Activated CD4-positive, CD25-positive, alpha-beta regulatory T cell (primary cell): Measurements from ENCODE around the gene ABHD17A.

Source experiments
- DNase-seq, 4 experiments: peaks; one replicate each; lab custom pipeline; 2025; lab: John Stamatoyannopoulos, UW

Gene ABHD17A

GRCh38 chr19:1885398-1886119 lies at the start of gene ABHD17A:
Gene ABHD17A (minus strand): TSS chr19:1885496. CDS start chr19:1881566, 3,930 bp downstream.
- DNase-seq, result peak; percentile 92 to 96 (median 93)

- DNase-seq, result no peak
These were observed 48.6 kb upstream of the ABHD17A start for GRCh38 chr19:1933942-1934341.

GRCh38 chr19:1933244-1933643 lies 47.9 kb upstream of the ABHD17A start:
- no peak for DNase-seq

- no peak for DNase-seq
These were observed 47.1 kb upstream of the ABHD17A start for GRCh38 chr19:1932395-1932794.

DNA sequence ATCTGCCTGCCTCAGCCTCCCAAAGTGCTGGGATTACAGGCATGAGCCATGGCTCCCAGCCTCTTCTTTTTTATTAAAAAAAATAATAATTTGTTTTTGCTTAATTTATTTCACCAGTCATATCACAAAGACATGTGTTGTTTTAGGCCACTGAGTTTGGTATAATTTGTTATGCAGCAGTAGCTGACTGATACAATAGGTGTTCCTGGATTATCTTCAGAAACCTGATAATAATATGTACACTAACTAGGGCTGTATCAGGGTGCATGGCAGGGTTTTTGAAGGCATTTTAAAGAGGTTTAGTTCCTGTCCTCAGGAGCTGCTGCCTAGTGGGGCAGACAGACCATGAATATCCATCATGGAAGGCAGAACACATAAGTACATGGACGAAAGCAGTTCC lies 46.1 kb upstream of the ABHD17A start:
- DNase-seq, result no peak

GRCh38 chr19:1929021-1929742 lies 43.9 kb upstream of the ABHD17A start:
- DNase-seq, result peak; percentile 59 to 73 (median 70)

DNA sequence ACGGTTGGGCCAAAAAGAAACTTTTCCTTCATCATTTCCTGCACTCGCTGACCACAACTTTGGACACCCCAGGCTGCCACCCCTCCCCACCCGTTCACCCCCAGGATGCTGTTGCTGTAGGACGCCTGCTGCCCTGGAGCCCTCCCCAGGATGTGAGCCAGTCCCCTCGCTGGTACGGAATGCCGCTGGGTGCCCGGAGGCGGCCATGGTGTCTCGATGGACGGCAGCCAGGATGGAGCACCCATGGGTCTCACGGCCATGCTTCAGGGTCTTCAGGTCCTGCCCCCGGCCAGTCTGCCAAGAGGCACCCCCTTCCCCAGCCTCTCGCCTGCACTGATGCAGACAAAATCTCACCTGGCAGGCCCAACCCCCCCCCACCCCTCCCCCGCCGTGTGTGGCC lies 40.2 kb upstream of the ABHD17A start:
- DNase-seq, result no peak

DNA sequence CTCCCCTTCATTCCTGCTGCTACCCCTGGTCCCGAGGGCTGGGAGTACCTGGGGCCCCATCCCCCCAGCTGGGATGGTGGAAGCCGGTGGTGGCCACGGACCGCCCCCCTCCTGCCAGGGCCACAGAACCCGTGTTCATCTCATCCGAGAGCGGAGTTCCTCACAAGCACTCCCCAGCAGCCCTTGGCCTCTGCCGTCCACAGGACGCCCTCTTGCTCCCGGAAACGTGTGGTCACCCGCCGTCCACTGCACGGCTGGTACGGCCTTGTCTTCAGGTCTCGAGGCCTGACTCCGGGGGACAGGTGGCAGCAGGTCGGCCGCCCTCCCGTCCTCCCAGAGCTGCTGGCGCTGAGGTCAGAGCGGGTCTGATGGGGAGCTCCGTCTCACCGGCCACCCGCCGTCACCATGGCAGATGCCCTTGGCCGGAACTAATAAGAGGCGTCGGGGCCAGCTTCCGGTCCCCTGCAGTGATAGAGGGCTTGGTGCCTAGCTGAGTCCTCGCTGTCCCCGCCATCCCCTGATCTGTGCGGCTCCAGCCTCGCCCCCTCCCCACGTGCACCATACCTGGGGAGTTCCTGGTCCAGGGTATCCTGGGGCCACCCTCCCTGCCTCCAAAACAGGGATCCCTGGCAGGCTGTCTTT lies 39.1 kb upstream of the ABHD17A start:
- DNase-seq, result no peak

GRCh38 chr19:1923319-1923718 lies 38.0 kb upstream of the ABHD17A start:
- no peak for DNase-seq

DNA sequence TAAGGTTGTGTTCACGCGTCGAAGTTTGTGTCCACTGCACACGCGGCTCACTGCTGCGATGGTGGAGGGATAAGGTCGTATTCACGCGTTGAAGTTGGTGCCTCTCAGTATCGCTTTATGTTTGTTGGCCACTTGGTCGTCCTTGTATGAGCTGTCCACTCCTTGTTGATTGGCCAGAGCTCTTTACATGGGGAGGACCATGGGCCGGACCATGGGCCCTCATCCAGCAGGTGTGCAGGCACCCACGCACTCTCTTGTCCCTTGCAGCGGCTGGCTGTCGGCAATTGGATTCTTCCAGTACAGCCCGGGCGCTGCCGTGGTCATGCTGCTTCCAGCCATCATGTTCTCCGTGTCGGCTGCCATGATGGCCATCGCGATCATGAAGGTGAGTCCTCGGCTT lies 37.5 kb upstream of the ABHD17A start:
- DNase-seq, result no peak

DNA sequence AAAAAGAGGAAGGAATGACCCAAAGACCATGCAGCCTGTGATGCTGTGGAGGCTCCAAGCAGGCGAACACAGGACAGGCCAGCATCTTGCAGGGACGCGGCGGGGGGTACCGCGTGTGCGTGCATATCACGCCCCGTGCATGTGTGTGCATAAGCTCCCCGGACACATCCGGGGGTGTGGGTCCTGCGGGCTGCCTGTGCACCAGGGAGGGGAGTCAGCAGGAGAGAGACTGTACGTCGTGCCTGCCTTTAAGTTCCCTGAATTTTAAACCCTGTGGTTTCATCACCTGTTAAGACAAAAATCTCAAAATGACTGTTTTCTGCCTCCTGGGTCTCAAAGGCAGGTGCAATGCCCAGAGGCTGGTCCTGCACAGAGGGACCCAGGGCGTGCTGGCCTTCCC lies 36.5 kb upstream of the ABHD17A start:
- no peak for DNase-seq

GRCh38 chr19:1921326-1921725 lies 36.0 kb upstream of the ABHD17A start:
- no peak for DNase-seq

DNA sequence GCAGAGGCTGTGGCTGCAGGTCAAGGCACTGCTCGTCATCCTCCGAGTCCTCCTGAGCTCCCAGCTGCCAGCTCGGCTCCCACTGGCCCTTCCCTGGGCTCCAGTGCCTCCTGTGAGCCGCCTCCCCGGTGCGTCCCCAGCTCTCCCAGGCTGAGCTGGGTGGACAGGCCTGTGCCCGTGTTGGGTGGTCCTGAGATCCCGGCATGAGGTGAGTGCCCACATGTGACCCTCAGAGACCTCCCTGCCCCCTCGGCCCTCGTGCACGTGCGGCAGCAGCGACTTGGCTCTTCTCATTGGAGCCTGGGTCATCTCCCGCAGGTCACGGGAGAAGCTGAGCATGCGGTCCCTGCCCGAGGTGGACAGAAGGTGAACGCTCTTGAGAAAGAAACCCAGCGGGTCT lies 35.3 kb upstream of the ABHD17A start:
- no peak for DNase-seq

DNA sequence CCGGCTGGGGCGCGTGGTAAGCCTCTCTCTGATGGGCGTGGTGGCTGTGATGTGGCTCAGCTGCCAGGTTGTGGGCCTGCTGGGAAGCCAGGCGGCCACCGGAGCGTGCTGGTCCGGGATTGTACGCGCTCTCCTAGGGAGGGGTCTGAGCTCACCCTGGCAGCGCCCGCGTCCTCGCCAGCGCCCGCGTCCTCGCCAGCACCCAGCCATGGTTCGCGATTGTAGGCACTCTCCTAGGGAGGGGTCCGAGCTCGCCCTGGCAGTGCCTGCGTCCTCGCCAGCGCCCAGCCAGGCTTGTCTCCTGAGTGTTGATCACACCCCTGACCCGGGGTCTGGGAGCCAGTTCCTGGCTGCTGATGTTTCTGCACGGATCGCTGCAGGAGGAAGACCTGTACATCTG lies 33.7 kb upstream of the ABHD17A start:
- DNase-seq, result no peak

GRCh38 chr19:1917926-1918325 lies 32.6 kb upstream of the ABHD17A start:
- DNase-seq, result no peak

DNA sequence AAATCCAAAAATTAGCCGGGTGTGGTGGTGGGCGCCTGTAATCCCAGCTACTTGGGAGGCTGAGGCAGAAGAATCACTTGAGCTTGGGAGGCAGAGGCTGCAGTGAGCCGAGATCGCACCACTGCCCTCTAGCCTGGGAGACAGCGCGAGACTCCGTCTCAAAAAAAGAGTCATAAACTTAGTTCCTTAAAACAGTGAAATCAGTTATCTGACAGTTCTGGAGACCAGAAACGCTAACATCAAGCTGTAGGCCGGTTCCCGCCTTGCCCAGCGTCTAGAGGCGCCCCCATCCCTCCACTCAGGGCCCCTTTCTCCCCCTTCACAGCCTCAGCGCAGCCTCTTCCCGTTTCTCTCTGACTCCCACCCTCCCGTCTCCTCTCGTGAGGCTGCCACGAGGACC lies 31.9 kb upstream of the ABHD17A start:
- DNase-seq, result no peak

DNA sequence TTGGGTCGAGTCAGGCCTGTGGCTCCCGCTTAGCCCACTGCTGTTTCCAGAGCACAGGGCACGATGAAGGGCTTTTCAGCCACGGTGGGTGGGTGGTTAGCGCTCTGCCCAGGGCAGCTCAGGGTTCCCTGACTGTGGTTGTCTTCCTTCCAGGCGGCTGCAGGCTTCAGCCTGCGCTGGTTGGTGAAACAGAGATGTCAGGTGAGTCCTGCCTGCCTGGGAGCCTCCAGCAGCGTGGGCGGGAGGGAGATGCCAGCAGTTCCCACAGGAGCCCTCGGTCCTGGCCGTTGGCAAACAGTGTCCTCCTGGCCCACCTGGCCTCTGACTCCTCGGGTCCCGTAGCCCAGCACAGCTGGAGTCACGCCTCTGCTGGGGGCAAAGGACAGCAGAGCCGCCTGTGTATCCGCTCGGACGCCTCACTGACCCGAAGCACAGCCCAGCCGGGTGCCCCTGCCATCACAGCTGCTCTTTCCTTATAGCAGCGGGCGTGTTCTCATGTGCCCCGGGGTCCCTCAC lies 29.6 kb upstream of the ABHD17A start:
- no peak for DNase-seq

DNA sequence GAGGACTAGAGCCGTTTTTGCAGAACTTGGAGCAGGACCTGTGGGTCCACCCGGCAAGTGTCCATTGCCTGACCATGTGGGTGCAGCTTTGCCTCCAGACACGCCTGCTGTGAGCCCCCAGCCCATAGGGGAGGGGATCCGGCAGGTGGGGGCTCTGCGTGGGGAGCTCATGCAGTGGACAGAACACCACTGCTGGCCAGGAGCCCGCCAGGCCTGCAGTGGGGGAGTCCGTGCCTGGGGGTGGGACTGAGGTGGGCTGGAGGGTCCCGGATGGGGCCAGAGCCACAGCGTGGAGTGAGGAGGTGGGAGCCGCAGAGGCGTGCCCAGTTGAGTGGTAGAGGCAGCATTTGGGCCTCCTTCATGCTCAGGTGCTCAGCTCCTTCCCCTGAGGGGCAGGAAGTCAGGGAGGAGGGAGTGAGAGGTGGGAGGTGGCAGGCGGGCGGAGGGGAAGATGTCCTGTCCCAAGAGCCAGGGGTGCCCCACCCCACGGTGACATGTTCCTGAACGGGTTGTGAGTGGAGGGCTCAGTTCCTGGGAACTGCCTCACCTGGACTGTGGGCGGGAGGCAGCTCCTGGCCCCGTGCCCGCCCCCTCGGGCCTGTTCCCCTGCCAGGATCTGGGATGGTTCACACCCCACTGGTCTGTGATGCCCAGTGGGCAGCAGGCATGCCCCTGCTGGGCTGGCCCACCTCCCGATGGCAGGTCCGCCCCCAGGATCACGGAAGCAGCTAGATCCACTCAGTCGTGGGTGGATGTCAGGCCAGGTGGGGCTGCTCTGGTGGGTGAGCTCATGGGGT lies 28.7 kb upstream of the ABHD17A start:
- no peak for DNase-seq

- DNase-seq, result no peak
These were observed 27.6 kb upstream of the ABHD17A start for GRCh38 chr19:1912760-1913505.

- no peak for DNase-seq
These were observed 26.7 kb upstream of the ABHD17A start for GRCh38 chr19:1911995-1912394.

DNA sequence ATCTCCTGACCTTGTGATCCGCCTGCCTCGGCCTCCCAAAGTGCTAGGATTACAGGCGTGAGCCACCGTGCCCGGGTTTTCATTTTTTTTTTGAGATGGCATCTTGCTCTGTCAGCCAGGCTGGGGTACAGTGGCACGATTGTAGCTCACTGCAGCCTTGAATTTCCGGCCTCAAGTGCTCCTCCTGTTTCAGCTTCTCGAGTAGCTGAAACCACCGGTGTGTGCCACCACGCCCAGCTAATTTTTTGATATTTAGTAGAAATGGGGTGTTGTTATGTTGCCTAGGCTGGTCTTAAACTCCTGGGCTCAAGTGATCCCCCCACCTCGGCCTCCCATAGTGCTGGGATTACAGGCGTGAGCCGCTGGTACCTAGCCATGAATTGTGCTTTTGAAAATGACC lies 25.8 kb upstream of the ABHD17A start:
- DNase-seq, result no peak
